HEK293 (cell line): ENCODE data around the gene AURKB.

Source experiments
- IKZF3 ChIP-seq: fragments of 450-650 bp; IDR thresholded peaks from 2 replicates; pipeline ENCODE4 v1.5.0; 2018; ENCODE audit warnings: missing biosample characterization, mild to moderate bottlenecking, missing genetic modification characterization, moderate library complexity
- KLF7 ChIP-seq: fragments of 450-650 bp; formaldehyde crosslinking; IDR thresholded peaks from 2 replicates; pipeline ENCODE4 v1.5.1; 2016; ENCODE audit warnings: missing biosample characterization, missing genetic modification characterization, borderline replicate concordance
- PRDM10 ChIP-seq: fragments of 450-650 bp; formaldehyde crosslinking; IDR thresholded peaks from 2 replicates; pipeline ENCODE4 v1.5.1; 2016; ENCODE audit warnings: missing biosample characterization, missing genetic modification characterization
- PRDM4 ChIP-seq: fragments of 450-650 bp; formaldehyde crosslinking; IDR thresholded peaks from 2 replicates; pipeline ENCODE4 v1.5.1; 2017; ENCODE audit warnings: missing biosample characterization, missing genetic modification characterization
- SCRT2 ChIP-seq: fragments of 450-650 bp; formaldehyde crosslinking; IDR thresholded peaks from 2 replicates; pipeline ENCODE4 v1.5.1; 2016; ENCODE audit warnings: missing biosample characterization, missing genetic modification characterization
- SP2 ChIP-seq: fragments of 450-650 bp; formaldehyde crosslinking; IDR thresholded peaks from 2 replicates; pipeline ENCODE4 v1.5.1; 2016; ENCODE audit warnings: missing biosample characterization, missing genetic modification characterization
- TRIM28 ChIP-seq: IDR thresholded peaks from 2 replicates; pipeline ENCODE4 v1.6.1; 2011; ENCODE audit warnings: low read length, control low read depth, borderline replicate concordance
- YY2 ChIP-seq: fragments of 450-650 bp; formaldehyde crosslinking; IDR thresholded peaks from 2 replicates; pipeline ENCODE4 v1.5.1; 2016; ENCODE audit warnings: missing biosample characterization, missing genetic modification characterization
- ZBTB26 ChIP-seq: fragments of 450-650 bp; formaldehyde crosslinking; optimal IDR thresholded peaks from 2 replicates; pipeline ENCODE3; 2016; ENCODE audit warnings: missing biosample characterization, mild to moderate bottlenecking, missing genetic modification characterization
- ZBTB8A ChIP-seq: fragments of 450-650 bp; formaldehyde crosslinking; IDR thresholded peaks from 2 replicates; pipeline ENCODE4 v1.5.1; 2016; ENCODE audit warnings: missing biosample characterization, missing genetic modification characterization
- ZNF214 ChIP-seq: fragments of 450-650 bp; formaldehyde crosslinking; IDR thresholded peaks from 2 replicates; pipeline ENCODE4 v1.5.1; 2017; ENCODE audit warnings: missing biosample characterization, mild to moderate bottlenecking, missing genetic modification characterization, borderline replicate concordance
- ZNF239 ChIP-seq: fragments of 450-650 bp; formaldehyde crosslinking; IDR thresholded peaks from 2 replicates; pipeline ENCODE4 v1.5.1; 2016; ENCODE audit warnings: missing biosample characterization, missing genetic modification characterization
- ZNF324 ChIP-seq: fragments of 450-650 bp; formaldehyde crosslinking; IDR thresholded peaks from 2 replicates; pipeline ENCODE4 v1.5.1; 2016; ENCODE audit warnings: missing biosample characterization, missing genetic modification characterization
- ZNF335 ChIP-seq: fragments of 450-650 bp; formaldehyde crosslinking; conservative IDR thresholded peaks from 2 replicates; pipeline ENCODE4 v1.5.1; 2016; ENCODE audit warnings: missing biosample characterization, missing genetic modification characterization
- ZNF391 ChIP-seq: fragments of 450-650 bp; formaldehyde crosslinking; IDR thresholded peaks from 2 replicates; pipeline ENCODE4 v1.5.1; 2016; ENCODE audit warnings: low read depth, missing biosample characterization, missing genetic modification characterization, borderline replicate concordance
- ZNF394 ChIP-seq: fragments of 450-650 bp; formaldehyde crosslinking; IDR thresholded peaks from 2 replicates; pipeline ENCODE4 v1.5.1; 2016; ENCODE audit warnings: missing biosample characterization, missing genetic modification characterization, mild to moderate bottlenecking, moderate library complexity, borderline replicate concordance
- ZNF561 ChIP-seq: fragments of 450-650 bp; IDR thresholded peaks from 2 replicates; pipeline ENCODE4 v1.5.1; 2018; ENCODE audit warnings: missing biosample characterization, missing genetic modification characterization, borderline replicate concordance
- ZNF610 ChIP-seq: fragments of 450-650 bp; formaldehyde crosslinking; IDR thresholded peaks from 2 replicates; pipeline ENCODE4 v1.5.1; 2016; ENCODE audit warnings: missing biosample characterization, missing genetic modification characterization, borderline replicate concordance
- ZSCAN18 ChIP-seq: fragments of 450-650 bp; formaldehyde crosslinking; IDR thresholded peaks from 2 replicates; pipeline ENCODE4 v1.5.1; 2016; ENCODE audit warnings: missing biosample characterization, missing genetic modification characterization

Gene AURKB

GRCh38 chr17:8248751-8249607 lies 38.6 kb upstream of the AURKB start, which contains the start of gene PFAS (continued):
- peak; percentile 96 for TF ChIP-seq PRDM10 (tag by site-specific recombination)
- TF ChIP-seq ZBTB8A: peak; percentile 6; the same call in 1 of the 2 replicates
- peak; percentile 75 for TF ChIP-seq ZBTB26 (tag by site-specific recombination)
- peak; percentile 65; the same call in 1 of the 2 replicates for TF ChIP-seq ZNF324 (tag by site-specific recombination)
- TF ChIP-seq ZNF394 (tag by site-specific recombination): peak; percentile 64; the same call in 1 of the 2 replicates
- TF ChIP-seq TRIM28: no peak
- TF ChIP-seq ZNF561 (tag by site-specific recombination): peak; percentile 33; the same call in 1 of the 2 replicates
- peak; percentile 63 for TF ChIP-seq ZNF335
- TF ChIP-seq SP2 (tag by site-specific recombination): peak; percentile 66
- peak; percentile 95 for TF ChIP-seq IKZF3 (tag by site-specific recombination)
- TF ChIP-seq ZNF610: 0 out of 2 replicates have a peak, but pooled peaks have one; percentile 20
- 0 out of 2 replicates have a peak, but pooled peaks have one; percentile 45 for TF ChIP-seq ZNF391 (tag by site-specific recombination)
- TF ChIP-seq SCRT2: no peak
- 0 out of 2 replicates have a peak, but pooled peaks have one; percentile 8 for TF ChIP-seq ZNF239 (tag by site-specific recombination)
- TF ChIP-seq KLF7 (tag by site-specific recombination): 0 out of 2 replicates have a peak, but pooled peaks have one; percentile 5
- no peak; the same call in 1 of the 2 replicates for TF ChIP-seq PRDM4 (tag by site-specific recombination)
- no peak for TF ChIP-seq ZNF214
- no peak for TF ChIP-seq ZSCAN18 (tag by site-specific recombination)
- peak; percentile 91 for TF ChIP-seq YY2 (tag by site-specific recombination)
